GM10266 (cell line): ENCODE data around the gene CDH23.

ENCODE experiments used
- DNase-seq: peaks from one replicate; pipeline ENCODE4 v3.0.0; 2012; ENCODE audit errors: extremely low spot score
- CTCF ChIP-seq: IDR thresholded peaks from 2 replicates; pipeline ENCODE4 v1.5.1; 2012; ENCODE audit warnings: mild to moderate bottlenecking, low read depth; ENCODE audit not compliant: control insufficient read depth, insufficient read depth; ENCODE audit errors: missing control alignments

CDH23 gene

GRCh38 chr10:71521504-71522441, 125.1 kb downstream of the CDH23 start:
- TF ChIP-seq CTCF = no peak
- no peak for DNase-seq

- no peak for TF ChIP-seq CTCF
- DNase-seq = no peak
Measured at GRCh38 chr10:71522442-71523144, 125.9 kb downstream of the CDH23 start.

- DNase-seq = no peak
- TF ChIP-seq CTCF = no peak
Measured at GRCh38 chr10:71523756-71524155, 127.0 kb downstream of the CDH23 start.

GRCh38 chr10:71525092-71525491, 128.4 kb downstream of the CDH23 start:
- DNase-seq = no peak
- TF ChIP-seq CTCF = no peak

GRCh38 chr10:71525721-71526120, 129.0 kb downstream of the CDH23 start:
- no peak for DNase-seq
- no peak for TF ChIP-seq CTCF

- DNase-seq = no peak
- no peak for TF ChIP-seq CTCF
Measured at GRCh38 chr10:71526653-71527052, 129.9 kb downstream of the CDH23 start.

- TF ChIP-seq CTCF = no peak
- no peak for DNase-seq
Measured at GRCh38 chr10:71527135-71527534, 130.4 kb downstream of the CDH23 start.
